GM18526 (cell line): ENCODE results near the gene RAP1GAP2.

Experiments used
- POLR2A ChIP-seq: IDR thresholded peaks from 3 replicates; pipeline ENCODE4 v1.6.1; 2011; ENCODE audit not compliant: insufficient read length; ENCODE audit errors: extremely low read depth

Gene RAP1GAP2

GRCh38 chr17:2825253-2825970 lies 29.2 kb downstream of the RAP1GAP2 start:
- no peak for TF ChIP-seq POLR2A

DNA sequence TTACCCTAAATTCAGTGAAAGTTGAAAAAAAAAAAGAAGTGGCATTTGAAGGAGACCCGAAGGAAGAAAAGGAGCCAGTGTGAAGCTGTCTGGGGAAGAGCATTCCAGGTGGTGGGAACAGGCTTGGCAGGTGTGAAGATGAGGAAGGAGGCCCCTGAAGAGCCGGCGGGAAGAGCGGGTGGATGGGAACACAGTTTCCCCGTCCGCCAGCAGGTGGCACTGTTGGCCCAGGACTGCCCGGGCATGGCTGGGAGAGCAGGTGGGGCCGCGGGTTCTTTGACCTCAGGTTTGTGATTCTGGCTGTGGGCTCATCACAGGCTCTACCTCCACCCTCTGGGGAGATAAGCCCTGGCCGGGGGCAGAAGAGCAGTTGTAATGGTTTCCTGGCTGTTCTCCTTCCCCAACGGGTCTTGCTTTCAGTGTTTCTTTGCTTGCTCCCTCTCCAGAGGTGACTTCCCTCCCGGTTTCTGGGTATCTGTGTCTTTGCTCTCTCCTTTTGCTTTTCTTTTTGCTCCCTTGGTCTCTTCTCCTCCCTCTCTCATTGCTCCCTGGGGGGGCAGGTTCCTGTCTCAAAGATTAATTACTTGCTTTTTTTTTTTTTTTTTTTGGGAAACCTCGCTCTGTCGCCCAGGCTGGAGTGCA lies 32.3 kb downstream of the RAP1GAP2 start:
- no peak for TF ChIP-seq POLR2A

DNA sequence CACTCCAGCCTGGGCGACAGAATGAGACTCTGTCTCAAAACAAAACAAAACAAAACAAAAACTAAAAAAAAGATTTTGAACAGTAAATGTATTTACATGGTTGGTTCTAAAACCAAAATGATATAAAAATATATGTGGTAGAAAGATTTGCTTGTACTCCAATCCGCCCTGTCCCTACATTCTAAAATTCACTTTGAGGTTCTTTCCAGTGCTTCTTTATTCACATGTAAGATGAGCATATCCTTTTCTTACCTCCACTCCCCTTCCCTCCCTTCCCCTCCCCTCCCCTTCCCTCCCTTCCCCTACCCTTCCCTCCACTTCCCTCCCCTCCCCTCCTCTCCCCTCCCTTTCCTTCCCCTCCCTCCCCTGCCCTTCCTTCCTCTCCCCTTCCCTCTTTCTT lies 34.4 kb downstream of the RAP1GAP2 start:
- no peak for TF ChIP-seq POLR2A

- TF ChIP-seq POLR2A, result no peak
Measured at GRCh38 chr17:2835780-2836179, 39.5 kb downstream of the RAP1GAP2 start.

DNA sequence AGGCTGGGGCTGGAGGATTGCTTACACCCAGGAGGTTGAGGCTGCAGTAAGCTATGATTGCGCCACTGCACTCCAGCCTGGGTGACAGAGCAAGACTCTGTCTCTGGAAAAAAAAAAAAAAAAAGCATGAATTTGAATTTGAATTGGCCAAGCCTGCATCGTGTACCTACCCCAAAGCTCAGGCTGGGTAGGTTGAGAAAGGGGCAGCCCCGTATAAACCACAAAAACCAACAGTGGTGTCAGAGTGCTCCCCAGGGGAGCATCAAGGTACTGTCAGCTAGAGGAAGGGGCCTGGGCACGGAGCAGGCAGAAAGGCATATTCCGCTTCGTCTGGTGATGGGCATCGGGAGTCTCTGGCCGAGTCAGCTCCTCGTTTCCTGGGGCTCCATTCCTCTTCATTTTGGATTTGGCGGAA lies 40.9 kb downstream of the RAP1GAP2 start:
- TF ChIP-seq POLR2A, result no peak

DNA sequence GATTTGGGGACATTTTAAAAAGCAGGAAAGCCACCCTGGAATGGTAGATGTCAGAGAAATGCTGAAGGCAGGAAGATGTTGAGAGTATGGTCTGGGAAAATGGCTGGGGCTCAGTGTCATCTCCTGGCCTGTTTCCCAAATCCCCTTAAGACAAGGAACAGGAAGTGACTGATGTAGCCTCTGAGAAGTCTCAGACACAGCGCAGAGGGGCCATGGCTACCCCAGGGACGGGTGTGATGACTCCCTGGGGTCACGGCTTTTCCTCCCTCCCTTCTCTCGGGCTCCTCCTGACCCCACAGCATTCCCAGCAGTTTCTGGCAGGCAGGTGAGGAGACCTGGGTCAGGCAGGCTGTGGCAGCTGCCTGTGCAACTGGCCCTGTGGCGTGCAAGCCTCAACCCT lies 45.4 kb downstream of the RAP1GAP2 start:
- TF ChIP-seq POLR2A, result no peak

GRCh38 chr17:2842464-2842863 lies 46.2 kb downstream of the RAP1GAP2 start:
- no peak for TF ChIP-seq POLR2A

DNA sequence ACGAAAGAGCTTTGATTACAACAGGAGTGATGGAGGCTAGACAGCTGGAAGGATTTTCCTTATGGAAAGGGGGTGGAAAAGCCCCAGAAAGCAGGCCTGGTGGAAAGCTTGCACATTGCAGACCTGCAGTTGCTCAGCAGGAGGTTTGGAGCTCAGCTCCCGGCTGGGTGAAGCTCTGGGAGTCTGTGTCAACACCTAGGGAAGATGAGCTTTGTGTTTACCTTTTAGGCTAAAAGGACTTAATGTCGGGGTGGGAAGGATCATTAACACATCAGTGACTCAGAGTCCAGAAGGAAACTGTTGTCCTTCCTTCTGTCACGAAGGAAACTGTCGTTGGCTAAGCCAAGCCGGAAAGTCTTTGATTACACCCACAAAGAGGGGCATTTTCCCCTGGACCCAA lies 48.2 kb downstream of the RAP1GAP2 start:
- no peak for TF ChIP-seq POLR2A

DNA sequence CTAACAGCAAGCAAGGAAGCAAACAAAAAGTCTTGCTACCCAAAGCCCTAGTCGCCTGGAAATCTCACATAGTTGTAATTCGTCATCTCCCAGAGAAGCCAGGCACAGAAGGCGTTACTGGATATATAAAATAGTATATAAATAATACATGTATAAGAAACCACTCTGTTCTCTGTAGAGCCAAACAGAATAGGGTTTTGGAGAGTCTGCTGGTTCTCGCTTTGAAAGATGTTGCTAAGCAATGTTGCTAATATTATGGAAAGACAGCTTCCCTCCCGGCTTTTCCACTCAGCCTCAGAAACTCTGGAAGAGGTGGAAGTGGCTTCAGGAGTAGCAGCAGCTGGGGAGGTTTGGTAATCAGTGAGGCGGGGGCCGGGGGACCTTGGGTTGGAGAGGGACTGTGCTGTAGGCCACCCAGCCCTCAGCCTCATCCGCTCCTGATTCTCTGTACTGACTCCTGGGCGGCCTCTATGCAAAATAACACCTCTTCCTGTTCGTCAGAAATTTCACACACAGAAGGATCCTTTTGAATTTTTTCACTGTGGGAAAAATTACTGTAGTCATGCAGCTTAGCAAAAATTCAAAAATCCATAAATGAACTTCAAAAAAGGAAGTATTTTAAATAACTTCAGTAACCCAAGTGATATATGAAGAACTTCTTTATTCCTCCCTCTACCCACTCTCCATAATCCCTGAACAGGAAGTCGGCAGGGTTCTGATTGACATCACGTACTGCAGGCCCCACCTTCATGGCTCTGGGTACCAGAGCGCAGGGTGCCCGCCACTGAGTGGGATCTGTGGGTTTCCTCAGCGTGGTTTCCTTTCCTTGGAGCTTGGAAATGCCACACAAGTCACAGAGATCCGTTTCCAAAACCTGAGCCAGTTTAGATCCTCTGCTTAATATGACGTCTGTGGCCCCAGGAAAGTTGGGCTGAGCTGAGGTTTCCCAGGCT lies 51.4 kb downstream of the RAP1GAP2 start:
- TF ChIP-seq POLR2A, result no peak

- no peak for TF ChIP-seq POLR2A
Measured at GRCh38 chr17:2849327-2849670, 53.1 kb downstream of the RAP1GAP2 start.

DNA sequence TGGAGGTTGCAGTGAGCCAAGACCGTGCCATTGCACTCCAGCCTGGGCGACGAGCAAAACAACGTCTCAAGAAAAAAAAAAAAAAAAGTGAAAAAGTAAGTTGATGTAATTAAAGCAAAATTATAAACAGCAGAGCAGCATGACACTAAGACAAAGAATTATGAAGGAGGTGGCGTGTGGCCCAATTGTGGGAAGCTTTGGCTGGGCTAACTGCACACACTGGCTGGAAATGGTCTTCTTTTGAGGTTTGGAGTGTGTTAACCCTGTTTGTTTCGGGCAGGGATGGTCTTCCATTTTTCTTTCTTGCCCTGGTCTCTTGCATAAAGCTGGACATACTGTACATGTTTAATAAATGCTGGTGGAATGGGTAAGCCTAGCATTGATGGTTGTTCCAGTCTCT lies 54.8 kb downstream of the RAP1GAP2 start:
- no peak for TF ChIP-seq POLR2A

DNA sequence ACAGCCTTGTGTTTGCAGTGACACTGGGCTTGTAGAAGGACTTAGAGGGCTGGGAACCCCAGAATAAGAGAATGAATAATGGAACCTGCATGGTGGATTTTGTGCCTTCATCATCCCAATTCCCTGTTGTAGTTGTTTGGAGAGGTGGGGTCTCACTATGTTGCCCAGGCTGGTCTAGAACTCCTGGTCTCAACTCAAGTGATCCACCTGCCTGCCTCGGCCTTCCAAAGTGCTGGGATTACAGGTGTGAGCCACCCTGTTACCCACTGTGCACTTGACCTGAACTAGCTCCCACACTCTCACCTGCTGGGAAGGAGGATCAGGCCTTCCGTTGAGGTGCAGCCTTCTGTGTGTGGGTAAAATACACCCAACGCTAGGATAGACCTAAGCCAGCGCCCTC lies 55.4 kb downstream of the RAP1GAP2 start:
- no peak for TF ChIP-seq POLR2A

- no peak for TF ChIP-seq POLR2A
Measured at GRCh38 chr17:2852221-2852620, 56.0 kb downstream of the RAP1GAP2 start.

DNA sequence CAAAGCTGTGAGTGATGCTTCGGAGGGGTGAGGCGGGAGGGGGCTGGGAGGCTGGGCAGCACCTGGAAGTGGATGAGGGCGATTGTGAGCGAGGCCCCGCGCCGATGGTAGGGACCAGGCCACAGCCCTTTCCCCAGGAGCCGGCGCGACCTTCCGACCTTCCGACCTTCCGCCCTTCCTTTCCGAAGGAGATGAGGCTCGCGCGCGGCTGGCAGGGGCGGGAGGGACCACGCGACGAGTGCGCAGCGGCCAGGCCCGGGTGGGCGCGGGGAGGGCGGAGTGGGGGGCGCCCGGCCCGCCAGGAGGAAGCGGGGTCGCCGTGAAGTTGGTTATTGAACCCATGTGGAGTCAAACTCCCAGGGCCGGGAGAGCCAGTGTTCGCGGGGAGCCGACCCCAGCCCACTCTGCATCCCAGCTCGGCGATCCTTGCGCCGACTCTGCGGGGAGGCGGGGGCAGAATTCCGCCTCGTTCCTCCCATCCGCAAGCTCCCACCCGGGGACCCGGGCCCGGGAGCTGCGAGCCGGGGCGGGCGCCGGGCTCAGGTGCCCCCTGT lies 56.6 kb downstream of the RAP1GAP2 start:
- TF ChIP-seq POLR2A, result no peak

- no peak for TF ChIP-seq POLR2A
Measured at GRCh38 chr17:2853283-2854142, 57.3 kb downstream of the RAP1GAP2 start.
